ENCODE results near the gene AGXT. TPM values are rescaled to one million over a fixed set of nuclear protein-coding genes. Genes with fewer than 3 reads are reported as not detected.

The AGXT gene
- total RNA-seq, 4 donors from 2014 or later = not detected

DNA sequence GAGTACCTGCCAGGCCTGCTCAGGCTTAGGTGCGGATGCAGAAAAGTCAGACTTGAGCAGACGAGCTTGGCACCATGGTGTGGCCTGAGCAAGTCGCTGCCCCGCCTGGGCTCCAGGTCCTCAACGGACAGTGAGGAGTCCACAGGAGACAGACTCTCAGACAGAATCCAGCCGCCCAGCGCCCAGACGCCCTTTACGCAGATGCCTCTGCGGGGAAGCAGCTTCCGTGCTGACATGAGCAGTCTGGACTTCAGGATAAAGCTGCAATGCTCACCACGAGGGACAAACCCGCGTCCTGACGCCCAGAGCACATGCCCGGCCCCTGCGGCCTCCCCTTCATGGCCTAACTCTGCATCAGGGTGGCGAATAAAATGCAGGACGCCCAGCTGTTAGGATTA is 30.8 kb downstream of the AGXT start:
- 100% methylated on average over 1 of the region's 19 CpGs; no CpG with 5 or more reads in 1 of the 2 donors for WGBS, 2 donors (ENCODE audit: low coverage in 1 of 2)
- Histone ChIP-seq H3K36me3 (no peaks in the 10 kb centered on the region), H3K27me3 (peaks cover 15% of the 10 kb centered on the region), H3K4me1 (peaks cover 0 to 13% (median 0%) of the 10 kb centered on the region in 3 donors), H3K27ac (no peak overlapping the region), H3K4me3 (no peak overlapping the region), H3K9me3 (no peaks in the 10 kb centered on the region)
- TF ChIP-seq POLR2AphosphoS5 (IDR thresholded peaks at IDR 0.05) (no peak), EP300 (IDR thresholded peaks at IDR 0.05) (no peak), POLR2A (IDR thresholded peaks at IDR 0.05) (no peak)
- TF ChIP-seq, protein P1, sequence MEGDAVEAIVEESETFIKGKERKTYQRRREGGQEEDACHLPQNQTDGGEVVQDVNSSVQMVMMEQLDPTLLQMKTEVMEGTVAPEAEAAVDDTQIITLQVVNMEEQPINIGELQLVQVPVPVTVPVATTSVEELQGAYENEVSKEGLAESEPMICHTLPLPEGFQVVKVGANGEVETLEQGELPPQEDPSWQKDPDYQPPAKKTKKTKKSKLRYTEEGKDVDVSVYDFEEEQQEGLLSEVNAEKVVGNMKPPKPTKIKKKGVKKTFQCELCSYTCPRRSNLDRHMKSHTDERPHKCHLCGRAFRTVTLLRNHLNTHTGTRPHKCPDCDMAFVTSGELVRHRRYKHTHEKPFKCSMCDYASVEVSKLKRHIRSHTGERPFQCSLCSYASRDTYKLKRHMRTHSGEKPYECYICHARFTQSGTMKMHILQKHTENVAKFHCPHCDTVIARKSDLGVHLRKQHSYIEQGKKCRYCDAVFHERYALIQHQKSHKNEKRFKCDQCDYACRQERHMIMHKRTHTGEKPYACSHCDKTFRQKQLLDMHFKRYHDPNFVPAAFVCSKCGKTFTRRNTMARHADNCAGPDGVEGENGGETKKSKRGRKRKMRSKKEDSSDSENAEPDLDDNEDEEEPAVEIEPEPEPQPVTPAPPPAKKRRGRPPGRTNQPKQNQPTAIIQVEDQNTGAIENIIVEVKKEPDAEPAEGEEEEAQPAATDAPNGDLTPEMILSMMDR (IDR thresholded peaks at IDR 0.05) = no peak
- ATAC-seq = no peak

DNA sequence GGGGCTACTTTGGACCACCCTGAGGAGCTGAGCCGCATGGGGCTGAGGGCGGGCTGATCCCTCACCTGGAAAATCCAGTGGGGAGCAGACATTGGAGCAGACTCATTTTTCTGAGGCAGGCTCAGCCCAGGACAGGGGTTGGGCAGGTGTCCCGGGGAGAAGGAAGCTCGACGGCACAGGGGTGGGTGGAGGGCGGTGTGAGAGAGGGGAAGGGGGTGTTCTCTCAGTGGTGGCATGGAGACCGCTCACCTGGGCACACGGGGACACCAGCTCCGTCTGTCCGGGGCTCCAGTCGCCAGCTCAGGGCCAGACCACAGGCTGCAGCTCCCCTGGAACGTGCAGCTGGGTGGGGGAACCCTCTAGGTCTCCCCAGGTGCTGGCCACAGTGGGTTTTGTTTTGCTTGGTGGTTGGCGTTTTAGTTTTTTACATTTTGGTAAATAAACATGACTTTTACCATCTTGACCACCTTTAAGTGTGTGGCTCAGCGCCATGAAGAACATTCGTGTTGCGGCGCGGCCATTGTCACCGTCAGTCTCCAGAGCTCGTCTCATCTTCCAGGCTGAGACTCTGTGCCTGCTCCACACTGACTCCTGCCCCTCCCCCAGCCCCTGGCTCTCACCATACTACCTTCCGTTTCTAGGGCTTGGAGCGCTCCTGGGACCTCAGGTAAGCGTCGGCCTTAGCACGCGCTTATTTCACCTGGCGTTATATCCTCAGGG is 31.7 kb downstream of the AGXT start:
- no peak overlapping the region for H3K4me3 ChIP-seq
- peaks cover 0 to 13% (median 0%) of the 10 kb centered on the region in 3 donors for H3K4me1 ChIP-seq
- peaks cover 23% of the 10 kb centered on the region for H3K27me3 ChIP-seq
- no peaks in the 10 kb centered on the region for H3K9me3 ChIP-seq
- no peaks in the 10 kb centered on the region for H3K36me3 ChIP-seq
- TF ChIP-seq EP300 (IDR thresholded peaks at IDR 0.05) (no peak), POLR2AphosphoS5 (IDR thresholded peaks at IDR 0.05) (no peak), POLR2A (IDR thresholded peaks at IDR 0.05) (no peak)
- TF ChIP-seq, protein P1 (IDR thresholded peaks at IDR 0.05) = no peak
- WGBS, 2 donors (ENCODE audit: low coverage in 1 of 2) = 80 to 83% methylated on average over 19 to 23 of the region's 27 CpGs
- no peak for ATAC-seq
- no peak overlapping the region for H3K27ac ChIP-seq

DNA sequence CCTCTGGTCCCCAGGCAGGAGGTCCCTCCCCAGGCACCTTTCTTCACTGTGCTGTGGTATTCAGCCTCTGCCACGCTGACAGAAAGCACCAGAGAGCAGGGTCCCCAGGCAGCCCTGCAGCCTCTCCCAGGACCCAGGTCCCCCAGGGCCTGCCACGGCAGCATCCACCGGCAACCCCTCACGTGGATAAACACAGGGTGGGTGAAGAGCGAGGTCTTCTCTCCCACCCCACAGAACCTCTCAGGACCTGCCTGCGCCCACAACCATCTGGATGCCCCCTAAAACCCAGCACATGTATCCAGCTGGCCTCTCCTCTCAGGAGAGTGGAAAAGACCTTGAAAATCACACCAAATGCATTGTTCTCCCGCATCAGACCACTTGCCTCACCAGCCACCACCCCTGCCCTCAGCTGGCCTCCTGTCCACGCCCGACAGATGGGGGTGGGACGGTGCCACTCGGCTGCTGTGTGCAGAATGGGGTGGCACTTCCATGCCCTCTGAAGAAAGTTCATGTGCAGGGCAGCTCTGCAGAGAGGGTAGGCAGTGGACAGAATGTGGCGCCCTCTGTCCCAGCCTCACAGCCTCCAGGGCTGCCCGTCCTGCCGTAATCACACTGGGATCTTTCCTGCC is 33.5 kb downstream of the AGXT start:
- H3K4me3 ChIP-seq = no peak overlapping the region
- H3K27me3 ChIP-seq = peaks cover 41% of the 10 kb centered on the region
- H3K4me1 ChIP-seq = peaks cover 0 to 13% (median 0%) of the 10 kb centered on the region in 3 donors
- TF ChIP-seq, protein P1 (IDR thresholded peaks at IDR 0.05) = no peak
- no peak for TF ChIP-seq POLR2AphosphoS5 (IDR thresholded peaks at IDR 0.05)
- H3K9me3 ChIP-seq = no peaks in the 10 kb centered on the region
- no peak overlapping the region for H3K27ac ChIP-seq
- 90% methylated on average over 6 of the region's 14 CpGs; no CpG with 5 or more reads in 1 of the 2 donors for WGBS, 2 donors (ENCODE audit: low coverage in 1 of 2)
- ATAC-seq = no peak
- H3K36me3 ChIP-seq = no peaks in the 10 kb centered on the region

DNA sequence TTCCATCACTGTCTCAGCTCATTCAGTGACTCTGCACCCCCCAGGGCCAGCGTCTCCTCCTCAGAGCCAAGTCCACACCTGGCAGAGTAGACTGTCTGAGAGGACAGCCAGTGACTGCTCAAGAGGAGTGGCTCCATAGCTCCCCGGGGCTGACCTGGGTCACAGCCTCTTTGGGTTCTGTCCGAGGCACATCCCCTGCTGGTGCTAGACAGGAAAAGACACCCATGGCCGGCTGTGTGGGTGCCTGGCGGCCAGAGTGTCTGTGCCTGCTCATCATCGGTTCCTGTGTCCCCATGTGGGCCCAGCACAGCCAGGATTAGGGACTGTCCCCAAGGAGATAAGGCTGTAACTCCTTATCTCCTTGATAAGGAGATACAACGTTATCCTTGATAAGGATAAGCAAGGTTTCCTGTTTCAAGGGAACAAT is 34.0 kb downstream of the AGXT start:
- peaks cover 46% of the 10 kb centered on the region for H3K27me3 ChIP-seq
- H3K4me1 ChIP-seq = peaks cover 0 to 13% (median 0%) of the 10 kb centered on the region in 3 donors
- H3K27ac ChIP-seq = no peak overlapping the region
- WGBS, 2 donors (ENCODE audit: low coverage in 1 of 2) = 64% methylated on average over 4 of the region's 7 CpGs; no CpG with 5 or more reads in 1 of the 2 donors
- TF ChIP-seq POLR2AphosphoS5 (IDR thresholded peaks at IDR 0.05) (no peak), EP300 (IDR thresholded peaks at IDR 0.05) (no peak), POLR2A (IDR thresholded peaks at IDR 0.05) (no peak)
- TF ChIP-seq, protein P1 (IDR thresholded peaks at IDR 0.05) = no peak
- no peak overlapping the region for H3K4me3 ChIP-seq
- no peaks in the 10 kb centered on the region for H3K9me3 ChIP-seq
- no peak for ATAC-seq
- no peaks in the 10 kb centered on the region for H3K36me3 ChIP-seq
